GM12865 (cell line): ENCODE data around the gene TMED8.

ENCODE experiments used
- DNase-seq: peaks from one replicate; pipeline ENCODE4 v3.0.0; 2010; ENCODE audit warnings: low read depth
- H3K4me3 ChIP-seq: 2 replicates; pipeline ENCODE4 v1.5.1; 2011; ENCODE audit warnings: mild to moderate bottlenecking, low read depth, low read length, control low read depth
- TF ChIP-seq, protein P1 (sequence below): IDR thresholded peaks from 2 replicates; pipeline ENCODE4 v1.5.1; 2011; ENCODE audit warnings: low read length, control low read depth, low read depth, inconsistent platforms; ENCODE audit not compliant: insufficient read depth; ENCODE audit errors: missing control alignments

The TMED8 gene

DNA sequence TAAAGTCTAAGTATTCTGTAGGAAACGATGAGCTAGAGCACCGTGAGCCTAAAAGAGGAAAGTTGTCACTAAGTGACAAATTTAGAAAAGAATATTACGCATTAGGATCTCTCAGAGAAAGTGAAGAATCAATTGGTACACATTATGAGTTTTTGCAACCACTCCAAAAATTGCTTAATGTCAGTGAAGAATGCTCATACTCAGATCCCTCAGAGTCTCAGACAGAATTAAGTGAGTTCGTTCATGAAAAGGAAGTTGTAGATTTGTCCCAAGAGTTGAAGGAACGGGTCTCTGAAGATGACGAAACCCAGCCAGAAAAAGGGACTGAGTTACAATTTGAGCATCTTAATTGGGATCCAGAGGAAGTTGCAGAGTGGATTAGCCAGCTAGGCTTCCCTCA, 1.8 kb upstream of the TMED8 start:
- no peak overlapping the region for H3K4me3 ChIP-seq
- no peak for DNase-seq
- TF ChIP-seq, protein P1, sequence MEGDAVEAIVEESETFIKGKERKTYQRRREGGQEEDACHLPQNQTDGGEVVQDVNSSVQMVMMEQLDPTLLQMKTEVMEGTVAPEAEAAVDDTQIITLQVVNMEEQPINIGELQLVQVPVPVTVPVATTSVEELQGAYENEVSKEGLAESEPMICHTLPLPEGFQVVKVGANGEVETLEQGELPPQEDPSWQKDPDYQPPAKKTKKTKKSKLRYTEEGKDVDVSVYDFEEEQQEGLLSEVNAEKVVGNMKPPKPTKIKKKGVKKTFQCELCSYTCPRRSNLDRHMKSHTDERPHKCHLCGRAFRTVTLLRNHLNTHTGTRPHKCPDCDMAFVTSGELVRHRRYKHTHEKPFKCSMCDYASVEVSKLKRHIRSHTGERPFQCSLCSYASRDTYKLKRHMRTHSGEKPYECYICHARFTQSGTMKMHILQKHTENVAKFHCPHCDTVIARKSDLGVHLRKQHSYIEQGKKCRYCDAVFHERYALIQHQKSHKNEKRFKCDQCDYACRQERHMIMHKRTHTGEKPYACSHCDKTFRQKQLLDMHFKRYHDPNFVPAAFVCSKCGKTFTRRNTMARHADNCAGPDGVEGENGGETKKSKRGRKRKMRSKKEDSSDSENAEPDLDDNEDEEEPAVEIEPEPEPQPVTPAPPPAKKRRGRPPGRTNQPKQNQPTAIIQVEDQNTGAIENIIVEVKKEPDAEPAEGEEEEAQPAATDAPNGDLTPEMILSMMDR: no peak

DNA sequence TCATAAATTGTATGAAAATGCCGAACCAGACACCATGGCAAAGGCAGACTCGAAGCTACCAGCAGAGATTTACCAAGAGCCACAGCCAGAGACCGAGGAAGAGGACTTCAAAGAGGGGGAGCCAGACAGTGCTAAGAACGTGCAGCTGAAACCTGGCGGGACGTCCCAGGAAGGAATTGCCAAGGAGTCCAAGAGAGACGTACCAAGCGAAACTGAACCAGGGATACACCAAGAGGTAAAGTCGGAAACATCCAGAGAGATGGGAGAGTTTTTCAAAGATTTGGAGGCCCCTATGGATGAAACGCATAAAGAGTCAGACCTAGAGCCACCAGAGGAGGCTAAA, 579 bp upstream of the TMED8 start:
- H3K4me3 ChIP-seq: peak overlapping the region; percentile 88
- TF ChIP-seq, protein P1: no peak
- no peak for DNase-seq

DNA sequence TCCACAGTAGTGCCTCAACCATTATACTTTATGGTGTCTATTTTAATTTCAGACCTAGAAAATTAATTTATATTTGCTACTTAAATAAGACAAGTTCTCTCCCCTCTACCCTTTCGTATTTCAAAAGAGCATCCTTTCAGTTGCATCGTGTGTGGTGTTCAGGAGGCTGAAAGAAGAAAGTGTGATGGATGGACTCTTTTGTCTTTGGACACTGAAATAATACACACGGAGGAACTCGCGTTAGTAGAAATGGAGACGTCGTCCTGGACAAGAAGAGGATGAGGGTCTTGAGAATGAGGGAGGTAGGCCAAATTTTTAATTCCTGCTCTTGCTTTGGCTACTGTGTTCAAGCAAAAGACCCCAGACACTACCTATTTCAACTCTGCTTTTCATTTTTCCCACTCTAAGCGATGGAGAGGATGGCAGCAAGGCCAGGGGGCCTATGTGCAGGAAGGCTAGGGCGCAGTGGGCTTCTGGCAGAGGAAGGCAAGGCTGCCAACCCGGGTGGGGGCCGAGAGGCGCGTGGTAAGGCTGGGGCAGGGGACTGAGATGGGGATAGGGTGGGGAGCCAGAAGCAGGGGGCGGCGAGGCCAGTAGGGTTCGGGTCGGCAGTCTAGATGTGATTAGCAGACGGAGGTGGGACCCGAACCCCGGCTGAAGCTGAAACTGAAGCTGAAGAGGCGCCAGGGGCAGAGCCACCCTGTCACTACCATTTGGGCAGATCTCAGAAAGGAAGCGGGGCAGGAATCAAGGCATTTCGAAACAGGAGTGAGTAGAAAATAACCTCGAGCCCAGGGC, 722 bp downstream of the TMED8 start:
- peak; percentile 56 for DNase-seq
- peak overlapping the region; percentile 88 for H3K4me3 ChIP-seq
- TF ChIP-seq, protein P1: no peak

DNA sequence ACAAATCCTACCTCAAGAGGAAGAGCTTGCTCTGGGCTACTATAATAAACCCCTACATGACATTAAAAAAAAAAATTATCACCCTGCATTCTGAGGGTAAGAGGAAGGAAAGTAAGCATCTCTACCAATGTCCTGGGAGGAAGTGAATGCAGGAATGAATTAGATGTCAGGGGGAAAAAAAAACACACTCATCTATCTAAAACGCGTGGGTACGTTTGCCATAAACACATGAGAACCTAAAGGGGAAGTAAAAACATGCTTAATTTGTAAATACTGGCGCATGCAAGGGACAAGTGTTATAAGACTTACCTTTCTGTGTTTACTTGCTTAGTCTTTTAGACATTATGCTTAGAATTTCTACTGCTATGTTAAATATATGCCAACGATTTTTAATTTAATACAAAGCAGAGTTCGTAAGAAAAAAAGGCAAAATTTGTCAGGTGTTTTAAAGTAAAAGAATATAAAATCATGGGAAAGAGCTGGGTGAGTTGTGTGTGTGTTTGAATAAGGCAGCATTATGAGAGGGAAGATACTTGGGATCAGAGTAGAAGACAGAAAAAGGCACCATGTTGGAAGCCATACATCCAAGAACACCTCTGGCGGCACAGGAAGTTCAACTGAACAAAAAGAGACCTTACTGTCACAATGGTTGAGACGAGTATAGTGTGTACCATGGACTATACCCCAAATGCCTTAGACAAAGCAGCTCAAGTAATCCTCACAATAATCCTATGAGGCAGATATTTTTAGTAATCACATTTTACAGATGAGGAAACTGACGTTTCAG, 1.5 kb downstream of the TMED8 start:
- peak; percentile 52 for DNase-seq
- peak overlapping the region; percentile 88 for H3K4me3 ChIP-seq
- TF ChIP-seq, protein P1: no peak

DNA sequence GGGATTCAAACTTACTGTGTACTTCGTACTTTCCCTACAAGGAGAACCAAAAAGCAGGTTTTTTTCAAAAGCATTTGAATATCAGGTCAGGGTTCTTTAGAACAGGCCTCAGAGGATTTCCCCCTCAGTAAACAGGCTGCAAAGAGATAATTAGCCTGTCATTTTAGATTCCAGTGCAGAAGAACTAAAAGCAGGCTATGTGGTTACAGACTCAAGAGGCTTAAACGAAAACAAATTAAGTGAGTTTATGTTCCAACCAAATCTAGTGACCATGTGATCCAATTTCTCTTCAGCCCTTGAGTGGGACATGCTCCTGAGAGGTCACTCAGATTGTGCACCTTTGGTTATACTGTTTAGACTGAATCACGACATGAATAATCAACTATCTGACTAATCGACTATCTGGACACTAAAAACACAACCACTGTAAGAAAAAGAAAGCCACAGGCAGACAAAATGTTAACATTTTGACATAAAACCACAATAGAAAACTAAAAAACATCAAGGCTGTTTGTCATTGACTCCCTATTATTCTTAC, 4.5 kb downstream of the TMED8 start:
- TF ChIP-seq, protein P1: no peak
- peak overlapping the region; percentile 57 for H3K4me3 ChIP-seq
- DNase-seq: peak; percentile 79

DNA sequence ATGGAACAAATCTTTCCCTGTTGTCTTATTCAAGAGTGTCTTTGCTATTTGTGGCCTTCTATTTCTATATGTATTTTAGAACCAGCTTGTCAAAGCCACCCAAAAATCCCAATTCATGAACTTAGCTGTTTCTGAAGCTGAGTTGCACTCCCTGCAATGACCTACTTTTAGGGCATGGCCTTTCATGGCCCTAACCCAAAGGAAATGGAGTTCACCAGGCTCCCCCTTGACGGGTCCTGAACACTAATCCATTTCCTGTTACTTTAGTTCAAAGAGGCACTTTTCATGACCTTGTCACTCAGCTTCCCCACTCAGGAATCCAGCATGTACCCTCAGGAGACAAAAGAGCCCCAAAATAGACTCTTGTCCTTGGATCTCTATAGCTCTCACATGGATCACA, 7.6 kb downstream of the TMED8 start:
- no peak overlapping the region for H3K4me3 ChIP-seq
- TF ChIP-seq, protein P1: no peak
- DNase-seq: peak; percentile 58
